Measurements from ENCODE around the gene RINT1.
A peak's percentile ranks its signal among the peaks of the same experiment; 100 is the strongest.

The RINT1 gene

GRCh38 chr7:105577251-105577650, 45.2 kb downstream of the RINT1 start:
- Mint-ChIP-seq H3K9me3 (no peaks in the 10 kb centered on the region), H3K36me3 (no peaks in the 10 kb centered on the region), H3K4me1 (peaks cover 6% of the 10 kb centered on the region), H3K4me3 (no peak overlapping the region), H3K27me3 (no peaks in the 10 kb centered on the region), H3K27ac (no peak overlapping the region)
- ATAC-seq (ENCODE audit: low read depth) = no peak
- DNase-seq (ENCODE audit: low spot score in 2 of 2) = no peak

GRCh38 chr7:105578496-105578895, 46.5 kb downstream of the RINT1 start:
- ATAC-seq (ENCODE audit: low read depth) = no peak
- DNase-seq (ENCODE audit: low spot score in 2 of 2) = no peak
- Mint-ChIP-seq H3K4me1 (peaks cover 6% of the 10 kb centered on the region), H3K4me3 (no peak overlapping the region), H3K27ac (no peak overlapping the region), H3K36me3 (no peaks in the 10 kb centered on the region), H3K27me3 (peaks cover 3% of the 10 kb centered on the region), H3K9me3 (no peaks in the 10 kb centered on the region)

GRCh38 chr7:105580022-105580740, 48.2 kb downstream of the RINT1 start:
- no peak for ATAC-seq (ENCODE audit: low read depth)
- peaks cover 4% of the 10 kb centered on the region for H3K36me3 Mint-ChIP-seq
- DNase-seq (ENCODE audit: low spot score in 2 of 2) = no peak
- no peak overlapping the region for H3K27ac Mint-ChIP-seq
- no peak overlapping the region for H3K4me3 Mint-ChIP-seq
- H3K4me1 Mint-ChIP-seq = peaks cover 6% of the 10 kb centered on the region
- H3K27me3 Mint-ChIP-seq = peaks cover 3% of the 10 kb centered on the region
- H3K9me3 Mint-ChIP-seq = peaks cover 2% of the 10 kb centered on the region

- H3K36me3 Mint-ChIP-seq = peaks cover 4% of the 10 kb centered on the region
- H3K27ac Mint-ChIP-seq = peak within 1 kb of the TSS; percentile 58
- H3K4me1 Mint-ChIP-seq = peaks cover 8% of the 10 kb centered on the region
- peak; percentile 79 for ATAC-seq (ENCODE audit: low read depth)
- DNase-seq (ENCODE audit: low spot score in 2 of 2) = peak; percentile 26 to 30
- peaks cover 2% of the 10 kb centered on the region for H3K9me3 Mint-ChIP-seq
- H3K4me3 Mint-ChIP-seq = peak within 1 kb of the TSS; percentile 83
- H3K27me3 Mint-ChIP-seq = peaks cover 3% of the 10 kb centered on the region
Measured at GRCh38 chr7:105581066-105581811, 49.2 kb downstream of the RINT1 start, which contains the start of gene EFCAB10. Gene EFCAB10 (minus strand): TSS chr7:105581493. CDS start chr7:105581463, 30 bp downstream.

- peaks cover 11% of the 10 kb centered on the region for H3K4me1 Mint-ChIP-seq
- H3K4me3 Mint-ChIP-seq = no peak overlapping the region
- no peak overlapping the region for H3K27ac Mint-ChIP-seq
- peaks cover 2% of the 10 kb centered on the region for H3K9me3 Mint-ChIP-seq
- no peak for DNase-seq (ENCODE audit: low spot score in 2 of 2)
- ATAC-seq (ENCODE audit: low read depth) = no peak
- H3K27me3 Mint-ChIP-seq = peaks cover 3% of the 10 kb centered on the region
- peaks cover 4% of the 10 kb centered on the region for H3K36me3 Mint-ChIP-seq
Measured at GRCh38 chr7:105583061-105583460, 51.1 kb downstream of the RINT1 start.

- H3K4me3 Mint-ChIP-seq = no peak overlapping the region
- peaks cover 15% of the 10 kb centered on the region for H3K4me1 Mint-ChIP-seq
- peaks cover 4% of the 10 kb centered on the region for H3K36me3 Mint-ChIP-seq
- H3K27ac Mint-ChIP-seq = no peak overlapping the region
- DNase-seq (ENCODE audit: low spot score in 2 of 2) (no peak), ATAC-seq (ENCODE audit: low read depth) (no peak)
- H3K9me3 Mint-ChIP-seq = peaks cover 2% of the 10 kb centered on the region
- H3K27me3 Mint-ChIP-seq = peaks cover 3% of the 10 kb centered on the region
Measured at GRCh38 chr7:105584165-105584564, 52.2 kb downstream of the RINT1 start.

GRCh38 chr7:105585850-105586500, 54.0 kb downstream of the RINT1 start:
- Mint-ChIP-seq H3K4me3 (no peak overlapping the region), H3K27ac (no peak overlapping the region), H3K27me3 (peaks cover 3% of the 10 kb centered on the region)

GRCh38 chr7:105587909-105588635, 56.1 kb downstream of the RINT1 start:
- no peak for ATAC-seq (ENCODE audit: low read depth)
- H3K36me3 Mint-ChIP-seq = peaks cover 4% of the 10 kb centered on the region
- H3K4me3 Mint-ChIP-seq = no peak overlapping the region
- DNase-seq (ENCODE audit: low spot score in 2 of 2) = no peak
- peaks cover 2% of the 10 kb centered on the region for H3K9me3 Mint-ChIP-seq
- peak overlapping the region; percentile 12 for H3K27ac Mint-ChIP-seq
- H3K27me3 Mint-ChIP-seq = no peaks in the 10 kb centered on the region
- peaks cover 13% of the 10 kb centered on the region for H3K4me1 Mint-ChIP-seq

More at GRCh38 chr7:105585850-105586500, 54.0 kb downstream of the RINT1 start:
- peaks cover 18% of the 10 kb centered on the region for H3K4me1 Mint-ChIP-seq
- DNase-seq (ENCODE audit: low spot score in 2 of 2) = no peak
- peaks cover 4% of the 10 kb centered on the region for H3K36me3 Mint-ChIP-seq
- peaks cover 2% of the 10 kb centered on the region for H3K9me3 Mint-ChIP-seq
- ATAC-seq (ENCODE audit: low read depth) = no peak

- H3K27ac Mint-ChIP-seq = peak overlapping the region; percentile 50
- H3K27me3 Mint-ChIP-seq = no peaks in the 10 kb centered on the region
- peak; percentile 34 to 49 for DNase-seq (ENCODE audit: low spot score in 2 of 2)
Measured at GRCh38 chr7:105589356-105590077, 57.5 kb downstream of the RINT1 start.

GRCh38 chr7:105590793-105591192, 58.8 kb downstream of the RINT1 start:
- no peak overlapping the region for H3K4me3 Mint-ChIP-seq
- H3K27me3 Mint-ChIP-seq = no peaks in the 10 kb centered on the region
- H3K4me1 Mint-ChIP-seq = peaks cover 18% of the 10 kb centered on the region
- H3K27ac Mint-ChIP-seq = no peak overlapping the region
- H3K36me3 Mint-ChIP-seq = no peaks in the 10 kb centered on the region
- DNase-seq (ENCODE audit: low spot score in 2 of 2) = no peak
- no peak for ATAC-seq (ENCODE audit: low read depth)
- no peaks in the 10 kb centered on the region for H3K9me3 Mint-ChIP-seq

More at GRCh38 chr7:105589356-105590077, 57.5 kb downstream of the RINT1 start:
- peaks cover under 1% of the 10 kb centered on the region for H3K9me3 Mint-ChIP-seq
- H3K36me3 Mint-ChIP-seq = peaks cover 1% of the 10 kb centered on the region
- peak overlapping the region; percentile 11 for H3K4me3 Mint-ChIP-seq
- peaks cover 18% of the 10 kb centered on the region for H3K4me1 Mint-ChIP-seq
- peak; percentile 91 for ATAC-seq (ENCODE audit: low read depth)

GRCh38 chr7:105591522-105591921, 59.5 kb downstream of the RINT1 start:
- H3K27ac Mint-ChIP-seq = no peak overlapping the region
- no peaks in the 10 kb centered on the region for H3K27me3 Mint-ChIP-seq
- no peak for DNase-seq (ENCODE audit: low spot score in 2 of 2)
- H3K36me3 Mint-ChIP-seq = no peaks in the 10 kb centered on the region
- no peak for ATAC-seq (ENCODE audit: low read depth)
- no peak overlapping the region for H3K4me3 Mint-ChIP-seq
- peaks cover 15% of the 10 kb centered on the region for H3K4me1 Mint-ChIP-seq
- H3K9me3 Mint-ChIP-seq = no peaks in the 10 kb centered on the region

GRCh38 chr7:105594034-105594433, 62.0 kb downstream of the RINT1 start:
- Mint-ChIP-seq H3K36me3 (no peaks in the 10 kb centered on the region), H3K4me1 (peaks cover 9% of the 10 kb centered on the region), H3K9me3 (no peaks in the 10 kb centered on the region), H3K27ac (peak overlapping the region; percentile 82), H3K4me3 (peak overlapping the region; percentile 74), H3K27me3 (no peaks in the 10 kb centered on the region)
- ATAC-seq (ENCODE audit: low read depth) (peak; percentile 31), DNase-seq (ENCODE audit: low spot score in 2 of 2) (no peak)

- ATAC-seq (ENCODE audit: low read depth) (no peak), DNase-seq (ENCODE audit: low spot score in 2 of 2) (no peak)
- H3K36me3 Mint-ChIP-seq = no peaks in the 10 kb centered on the region
- H3K4me1 Mint-ChIP-seq = peaks cover 5% of the 10 kb centered on the region
- H3K4me3 Mint-ChIP-seq = no peak overlapping the region
- no peaks in the 10 kb centered on the region for H3K9me3 Mint-ChIP-seq
- H3K27me3 Mint-ChIP-seq = no peaks in the 10 kb centered on the region
- H3K27ac Mint-ChIP-seq = no peak overlapping the region
Measured at GRCh38 chr7:105596866-105597265, 64.9 kb downstream of the RINT1 start.
